OCI-LY1 (cell line): ENCODE measurements around the gene MTNR1A.

Source experiments
- H2AFZ ChIP-seq: fragments of 200-600 bp; sonication (generic), shearing (Covaris generic); 2 replicates; pipeline ENCODE4 v1.6.0; 2014; ENCODE audit warnings: antibody characterized with exemption, mild to moderate bottlenecking, low read length
- H3F3A ChIP-seq: fragments of 200-600 bp; sonication (generic), shearing (Covaris generic); 2 replicates; pipeline ENCODE4 v1.6.0; 2014; ENCODE audit warnings: mild to moderate bottlenecking, antibody characterized with exemption, low read length, moderate library complexity; ENCODE audit not compliant: insufficient read depth
- H3K27ac ChIP-seq: fragments of 200-600 bp; sonication (generic); 2 replicates; pipeline ENCODE4 v1.5.1; 2014; ENCODE audit warnings: low read length, mixed run types, mild to moderate bottlenecking, low read depth; ENCODE audit not compliant: poor library complexity, severe bottlenecking
- H3K27me3 ChIP-seq: fragments of 200-600 bp; sonication (generic); 2 replicates; pipeline ENCODE4 v1.6.0; 2014; ENCODE audit warnings: antibody characterized with exemption, mild to moderate bottlenecking, low read length, moderate library complexity; ENCODE audit not compliant: insufficient read depth
- H3K36me3 ChIP-seq: fragments of 200-600 bp; sonication (generic); 2 replicates; pipeline ENCODE4 v1.6.1; 2014; ENCODE audit warnings: mild to moderate bottlenecking, antibody characterized with exemption, low read length, moderate library complexity, mixed read lengths; ENCODE audit not compliant: insufficient read depth
- H3K4me1 ChIP-seq: fragments of 200-600 bp; sonication (generic); 2 replicates; pipeline ENCODE4 v1.5.1; 2014; ENCODE audit warnings: mild to moderate bottlenecking, low read length, moderate library complexity; ENCODE audit not compliant: insufficient read depth, severe bottlenecking
- H3K4me2 ChIP-seq: fragments of 200-600 bp; sonication (generic), shearing (Covaris generic); 2 replicates; pipeline ENCODE4 v1.6.1; 2014; ENCODE audit warnings: low read length
- H3K4me3 ChIP-seq: fragments of 200-600 bp; sonication (generic); 2 replicates; pipeline ENCODE4 v1.5.1; 2014; ENCODE audit warnings: low read length, low read depth, mild to moderate bottlenecking, mixed read lengths; ENCODE audit not compliant: poor library complexity, severe bottlenecking
- H3K79me2 ChIP-seq: fragments of 200-600 bp; shearing (Covaris generic); 2 replicates; pipeline ENCODE4 v1.6.1; 2016; ENCODE audit warnings: mixed run types, low read length, mixed read lengths; ENCODE audit not compliant: insufficient read depth
- H3K9ac ChIP-seq: fragments of 200-600 bp; sonication (generic), shearing (Covaris generic); 2 replicates; pipeline ENCODE4 v1.6.1; 2014; ENCODE audit warnings: mild to moderate bottlenecking, low read length, mixed read lengths
- H3K9me2 ChIP-seq: fragments of 200-600 bp; sonication (generic), shearing (Covaris generic); 2 replicates; pipeline ENCODE4 v1.6.1; 2014; ENCODE audit warnings: low read depth, mild to moderate bottlenecking, low read length, mixed read lengths
- H3K9me3 ChIP-seq: fragments of 200-600 bp; shearing (Covaris generic); 2 replicates; pipeline ENCODE4 v1.6.1; 2014; ENCODE audit warnings: low read length, mixed read lengths
- H4K20me1 ChIP-seq: fragments of 200-600 bp; sonication (generic), shearing (Covaris generic); 2 replicates; pipeline ENCODE4 v1.6.0; 2016; ENCODE audit warnings: mild to moderate bottlenecking, low read length; ENCODE audit not compliant: insufficient read depth
- EZH2 ChIP-seq: fragments of 200-600 bp; sonication (generic), shearing (Covaris generic); IDR thresholded peaks from 2 replicates; pipeline ENCODE4 v1.8.0; 2017; ENCODE audit warnings: borderline replicate concordance, mixed run types, mild to moderate bottlenecking, antibody characterized with exemption, low read length, moderate library complexity, mixed read lengths
- TF ChIP-seq, protein P1 (sequence below): fragments of 200-600 bp; sonication (generic), shearing (Covaris generic); IDR thresholded peaks from 2 replicates; pipeline ENCODE4 v1.5.1; 2017; ENCODE audit warnings: mild to moderate bottlenecking, antibody characterized with exemption, low read length, moderate library complexity, mixed read lengths

MTNR1A gene

DNA sequence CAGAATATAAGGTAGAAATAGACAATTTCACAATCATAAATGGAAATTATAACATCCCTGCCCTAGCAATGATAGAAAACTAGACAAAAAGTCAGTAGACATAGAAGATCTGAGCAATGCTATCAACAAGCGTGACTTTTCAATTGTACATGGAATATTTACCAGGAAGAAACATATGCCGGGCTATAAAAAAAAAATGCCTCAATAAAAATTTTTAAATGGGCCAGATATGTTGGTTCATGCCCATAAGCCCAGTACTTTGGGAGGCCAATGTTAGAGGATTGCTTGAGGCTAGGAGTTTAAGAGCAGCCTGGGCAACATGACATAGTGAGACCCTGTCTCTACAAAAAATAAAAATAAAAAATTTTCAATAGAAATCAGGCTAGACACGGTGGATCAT, 5.3 kb upstream of the MTNR1A start:
- TF ChIP-seq EZH2: no peak
- TF ChIP-seq, protein P1, sequence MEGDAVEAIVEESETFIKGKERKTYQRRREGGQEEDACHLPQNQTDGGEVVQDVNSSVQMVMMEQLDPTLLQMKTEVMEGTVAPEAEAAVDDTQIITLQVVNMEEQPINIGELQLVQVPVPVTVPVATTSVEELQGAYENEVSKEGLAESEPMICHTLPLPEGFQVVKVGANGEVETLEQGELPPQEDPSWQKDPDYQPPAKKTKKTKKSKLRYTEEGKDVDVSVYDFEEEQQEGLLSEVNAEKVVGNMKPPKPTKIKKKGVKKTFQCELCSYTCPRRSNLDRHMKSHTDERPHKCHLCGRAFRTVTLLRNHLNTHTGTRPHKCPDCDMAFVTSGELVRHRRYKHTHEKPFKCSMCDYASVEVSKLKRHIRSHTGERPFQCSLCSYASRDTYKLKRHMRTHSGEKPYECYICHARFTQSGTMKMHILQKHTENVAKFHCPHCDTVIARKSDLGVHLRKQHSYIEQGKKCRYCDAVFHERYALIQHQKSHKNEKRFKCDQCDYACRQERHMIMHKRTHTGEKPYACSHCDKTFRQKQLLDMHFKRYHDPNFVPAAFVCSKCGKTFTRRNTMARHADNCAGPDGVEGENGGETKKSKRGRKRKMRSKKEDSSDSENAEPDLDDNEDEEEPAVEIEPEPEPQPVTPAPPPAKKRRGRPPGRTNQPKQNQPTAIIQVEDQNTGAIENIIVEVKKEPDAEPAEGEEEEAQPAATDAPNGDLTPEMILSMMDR: no peak
- no peaks in the 10 kb centered on the region for H3K79me2 ChIP-seq
- H3K27me3 ChIP-seq: no peaks in the 10 kb centered on the region
- no peaks in the 10 kb centered on the region; the same call in 1 of the 2 replicates for H3K9me3 ChIP-seq
- no peaks in the 10 kb centered on the region; the same call in 1 of the 2 replicates for H3K36me3 ChIP-seq
- no peak overlapping the region for H3K4me2 ChIP-seq
- no peak overlapping the region for H3K9ac ChIP-seq
- H2AFZ ChIP-seq: no peak overlapping the region
- H3K4me1 ChIP-seq: no peaks in the 10 kb centered on the region
- H3K9me2 ChIP-seq: no peaks in the 10 kb centered on the region
- no peak overlapping the region for H3K4me3 ChIP-seq
- no peaks in the 10 kb centered on the region for H4K20me1 ChIP-seq
- H3F3A ChIP-seq: no peaks in the 10 kb centered on the region
- H3K27ac ChIP-seq: no peak overlapping the region

DNA sequence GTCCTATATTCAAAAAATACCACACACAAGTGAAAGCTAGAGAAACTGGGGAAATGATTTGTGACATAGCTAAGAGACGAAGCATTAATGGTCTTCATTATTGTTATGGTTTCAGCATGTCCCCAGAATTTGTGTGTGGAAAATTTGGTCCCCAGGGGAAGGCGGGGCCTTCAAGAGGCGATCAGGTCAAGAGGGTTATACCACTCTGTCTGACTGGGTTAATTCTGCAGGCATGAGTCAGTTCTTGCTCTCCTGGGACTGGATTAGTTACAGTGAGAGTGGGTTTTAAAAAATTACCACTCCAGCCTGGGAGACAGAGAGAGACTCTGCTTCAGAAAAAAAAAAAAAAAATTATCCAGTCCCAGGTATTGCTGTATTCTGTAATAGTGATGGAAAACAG, 2.1 kb upstream of the MTNR1A start:
- Histone ChIP-seq H3K27ac (no peak overlapping the region), H2AFZ (no peak overlapping the region), H3K4me3 (no peak overlapping the region), H3K79me2 (no peaks in the 10 kb centered on the region), H3K36me3 (no peaks in the 10 kb centered on the region; the same call in 1 of the 2 replicates), H3K9me3 (no peaks in the 10 kb centered on the region; the same call in 1 of the 2 replicates), H3F3A (no peaks in the 10 kb centered on the region), H3K9me2 (no peaks in the 10 kb centered on the region), H3K4me2 (no peak overlapping the region), H4K20me1 (no peaks in the 10 kb centered on the region), H3K27me3 (no peaks in the 10 kb centered on the region), H3K9ac (no peak overlapping the region), H3K4me1 (no peaks in the 10 kb centered on the region)
- TF ChIP-seq, protein P1: no peak
- no peak for TF ChIP-seq EZH2

DNA sequence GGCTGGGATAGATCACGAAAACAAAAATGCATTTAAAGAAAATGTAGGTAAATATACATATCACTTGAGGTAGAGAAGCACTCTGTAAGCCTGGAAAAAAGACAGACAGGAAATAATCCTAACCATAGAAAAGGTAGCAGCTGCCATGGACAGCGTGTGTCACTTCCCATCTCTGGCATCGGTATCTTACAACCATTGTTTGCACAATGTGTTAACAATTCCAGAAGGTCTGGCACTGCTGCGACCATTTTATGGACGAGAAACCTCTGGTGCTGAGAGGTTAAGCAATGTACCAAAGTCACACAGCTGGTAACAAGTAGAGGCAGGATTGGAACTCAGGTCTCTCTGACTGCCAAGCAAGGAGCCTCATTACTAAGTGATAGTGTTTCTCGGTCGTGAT, 1.7 kb upstream of the MTNR1A start:
- Histone ChIP-seq H2AFZ (no peak overlapping the region), H3K9ac (no peak overlapping the region), H3K4me1 (no peaks in the 10 kb centered on the region), H3K4me2 (no peak overlapping the region), H3K36me3 (no peaks in the 10 kb centered on the region; the same call in 1 of the 2 replicates), H3K27me3 (no peaks in the 10 kb centered on the region), H3K9me3 (no peaks in the 10 kb centered on the region; the same call in 1 of the 2 replicates), H3K27ac (no peak overlapping the region), H3K4me3 (no peak overlapping the region), H4K20me1 (no peaks in the 10 kb centered on the region), H3F3A (no peaks in the 10 kb centered on the region), H3K9me2 (no peaks in the 10 kb centered on the region), H3K79me2 (no peaks in the 10 kb centered on the region)
- TF ChIP-seq, protein P1: no peak
- TF ChIP-seq EZH2: no peak
